Liver (tissue), 3 donors: ENCODE measurements around the gene C2orf80.
A peak's percentile ranks its signal among the peaks of the same experiment; 100 is the strongest.

Experiments
- ATF3 ChIP-seq: IDR thresholded peaks from 2 replicates; pipeline ENCODE4 v1.6.1; 2016; ENCODE audit warnings: antibody characterized with exemption
- CTCF ChIP-seq: fragments of 150-350 bp; IDR thresholded peaks from 2 replicates; pipeline ENCODE4 v1.5.1; 2017; ENCODE audit warnings: improper control_type of control experiment, low read depth, low read length; ENCODE audit not compliant: missing input control
- FOXA1 ChIP-seq: IDR thresholded peaks from 2 replicates; pipeline ENCODE4 v1.6.1; 2016; ENCODE audit warnings: antibody characterized with exemption
- HNF4G ChIP-seq: IDR thresholded peaks from 2 replicates; pipeline ENCODE4 v1.6.1; 2016; ENCODE audit warnings: antibody characterized with exemption
- TAF1 ChIP-seq: conservative IDR thresholded peaks from 2 replicates; pipeline ENCODE4 v1.6.1; 2016; ENCODE audit warnings: antibody characterized with exemption, mild to moderate bottlenecking
- YY1 ChIP-seq: IDR thresholded peaks from 2 replicates; pipeline ENCODE4 v1.6.1; 2016; ENCODE audit warnings: antibody characterized with exemption, mild to moderate bottlenecking
- donor health status: healthy.
- donor health status: healthy.

GRCh38 chr2:208156439-208156838, 33.4 kb downstream of the C2orf80 start:
- TF ChIP-seq YY1: no peak
- no peak for TF ChIP-seq CTCF
- peak; percentile 13 for TF ChIP-seq HNF4G
- no peak for TF ChIP-seq ATF3
- TF ChIP-seq FOXA1: no peak
- TF ChIP-seq TAF1: no peak
